A673 (cell line): ENCODE results near the gene CLEC4E. TPM values are rescaled to one million over a fixed set of nuclear protein-coding genes. Genes with fewer than 3 reads are reported as not detected.
"Not testable (repeated sequence)": the region's sequence is repeated elsewhere in the genome, so short reads cannot be mapped to it uniquely, and the experiment has no call there.

Experiments
- BruUV-seq: library from RNA; stranded (reverse); fragments of 400-500 nt; replicated peaks from 2 replicates; lab custom pipeline; 2021; lab: Mats Ljungman, UMichigan
- CTCF ChIA-PET: fragments of 300-600 bp; sonication (Branson Sonifier 250); formaldehyde crosslinking; loops from one replicate; lab custom pipeline; 2022; ENCODE audit warnings: antibody characterized with exemption; lab: Charles Lee
- POLR2A ChIA-PET: fragments of 300-600 bp; sonication (Branson Sonifier 250); formaldehyde crosslinking; loops from one replicate; lab custom pipeline; 2022; ENCODE audit warnings: antibody characterized with exemption; ENCODE audit not compliant: low non-redundant PET; lab: Charles Lee
- DNase-seq: peaks from one replicate; pipeline ENCODE4 v3.0.0-alpha.2; 2015; ENCODE audit warnings: low spot score
- H3K27ac ChIP-seq: fragments of 200-600 bp; sonication (generic); 2 replicates; pipeline ENCODE4 v1.5.1; 2016; ENCODE audit warnings: mixed run types, low read depth, mild to moderate bottlenecking, mixed read lengths, antibody characterized with exemption, low read length; ENCODE audit not compliant: poor library complexity, severe bottlenecking
- H3K27me3 ChIP-seq: fragments of 200-600 bp; sonication (generic); replicated peaks from 2 replicates; pipeline ENCODE4 v1.6.1; 2017; ENCODE audit warnings: mixed run types, low read depth, mild to moderate bottlenecking, mixed read lengths, antibody characterized with exemption, low read length; ENCODE audit not compliant: insufficient read depth, poor library complexity
- H3K36me3 ChIP-seq: fragments of 200-600 bp; sonication (generic); 2 replicates; pipeline ENCODE4 v1.6.1; 2016; ENCODE audit warnings: mixed run types, mild to moderate bottlenecking, mixed read lengths, antibody characterized with exemption, low read length; ENCODE audit not compliant: insufficient read depth, poor library complexity, severe bottlenecking
- H3K4me1 ChIP-seq: fragments of 200-600 bp; sonication (generic); 2 replicates; pipeline ENCODE4 v1.6.1; 2017; ENCODE audit warnings: mixed run types, mild to moderate bottlenecking, mixed read lengths, antibody characterized with exemption, low read length; ENCODE audit not compliant: insufficient read depth, poor library complexity, severe bottlenecking
- H3K4me3 ChIP-seq: fragments of 200-600 bp; sonication (generic); 2 replicates; pipeline ENCODE4 v1.5.1; 2016; ENCODE audit warnings: low read depth, mixed run types, mild to moderate bottlenecking, mixed read lengths, low read length; ENCODE audit not compliant: poor library complexity, severe bottlenecking
- H3K9me3 ChIP-seq: fragments of 200-600 bp; sonication (generic); 2 replicates; pipeline ENCODE4 v1.6.1; 2016; ENCODE audit warnings: mixed run types, low read depth, mild to moderate bottlenecking, mixed read lengths, antibody characterized with exemption, low read length; ENCODE audit not compliant: poor library complexity, severe bottlenecking
- CTCF ChIP-seq: fragments of 300-800, 200-600 bp; sonication (generic); conservative IDR thresholded peaks from 2 replicates; pipeline ENCODE4 v1.5.1; 2017; ENCODE audit warnings: low read depth, mild to moderate bottlenecking, antibody characterized with exemption, low read length, moderate library complexity, mixed read lengths
- EZH2 ChIP-seq: fragments of 200-600 bp; sonication (generic); IDR thresholded peaks from 2 replicates; pipeline ENCODE4 v1.6.1; 2017; ENCODE audit warnings: borderline replicate concordance, low read depth, mild to moderate bottlenecking, mixed read lengths, antibody characterized with exemption, low read length; ENCODE audit not compliant: poor library complexity, severe bottlenecking
- intact Hi-C: fragments of 100-400 bp; cut with micrococcal nuclease; formaldehyde crosslinking; loops from one replicate; pipeline ENCODE4 v1.10.0; 2022; ENCODE audit not compliant: unreplicated experiment
- total RNA-seq: library from RNA; stranded (reverse); gene quantifications from 2 replicates; pipeline ENCODE4 v1.2.3, GENCODE V29; 2021

CLEC4E gene
- total RNA-seq, 1 experiment from 2014 or later: not detected

GRCh38 chr12:8504351-8504750 lies 36.4 kb downstream of the CLEC4E start:
- no TSS peak for BruUV-seq
- ChIA-PET CTCF (no interaction called here), POLR2A (no interaction called here)
- Histone ChIP-seq H3K27ac (no peak overlapping the region), H3K27me3 (peaks cover 22% of the 10 kb centered on the region), H3K4me1 (no peaks in the 10 kb centered on the region), H3K36me3 (no peaks in the 10 kb centered on the region), H3K9me3 (no peaks in the 10 kb centered on the region), H3K4me3 (no peak overlapping the region)
- TF ChIP-seq EZH2 (no peak), CTCF (no peak)
- intact Hi-C loops: no loop called here
- no peak for DNase-seq

- no TSS peak for BruUV-seq
- POLR2A ChIA-PET: no interaction called here
- CTCF ChIA-PET: no interaction called here
Measured at GRCh38 chr12:8501720-8502119, 39.0 kb downstream of the CLEC4E start.

GRCh38 chr12:8499616-8500015 lies 41.1 kb downstream of the CLEC4E start:
- H3K4me1 ChIP-seq: no peaks in the 10 kb centered on the region
- H3K27ac ChIP-seq: no peak overlapping the region
- H3K4me3 ChIP-seq: no peak overlapping the region
- CTCF ChIA-PET: no interaction called here
- intact Hi-C loops: no loop called here
- no peaks in the 10 kb centered on the region for H3K9me3 ChIP-seq
- no peaks in the 10 kb centered on the region for H3K36me3 ChIP-seq
- peaks cover 16% of the 10 kb centered on the region for H3K27me3 ChIP-seq
- DNase-seq: no peak
- no TSS peak for BruUV-seq
- POLR2A ChIA-PET: no interaction called here
- TF ChIP-seq CTCF: no peak
- TF ChIP-seq EZH2: no peak

More at GRCh38 chr12:8501720-8502119, 39.0 kb downstream of the CLEC4E start:
- H3K36me3 ChIP-seq: no peaks in the 10 kb centered on the region
- no peak for DNase-seq
- H3K27ac ChIP-seq: no peak overlapping the region
- intact Hi-C loops: no loop called here
- no peaks in the 10 kb centered on the region for H3K4me1 ChIP-seq
- peaks cover 26% of the 10 kb centered on the region for H3K27me3 ChIP-seq
- TF ChIP-seq EZH2 (no peak), CTCF (no peak)
- H3K9me3 ChIP-seq: no peaks in the 10 kb centered on the region
- no peak overlapping the region for H3K4me3 ChIP-seq

- H3K36me3 ChIP-seq, H3K27ac ChIP-seq, BruUV-seq, intact Hi-C loops, DNase-seq, H3K9me3 ChIP-seq, H3K4me1 ChIP-seq, H3K4me3 ChIP-seq, CTCF ChIA-PET, POLR2A ChIA-PET: not testable (repeated sequence)
- peaks cover 15% of the 10 kb centered on the region for H3K27me3 ChIP-seq
Measured at GRCh38 chr12:8496074-8496473, 44.6 kb downstream of the CLEC4E start.

- intact Hi-C loops, H3K4me3 ChIP-seq, BruUV-seq, POLR2A ChIA-PET, H3K27ac ChIP-seq, H3K4me1 ChIP-seq, H3K36me3 ChIP-seq, H3K9me3 ChIP-seq, CTCF ChIA-PET, DNase-seq: not testable (repeated sequence)
- H3K27me3 ChIP-seq: peaks cover 12% of the 10 kb centered on the region
Measured at GRCh38 chr12:8495671-8496070, 45.0 kb downstream of the CLEC4E start.
